HCT116 (cell line): ENCODE results near the gene IFNL2. TPM values are rescaled to one million over a fixed set of nuclear protein-coding genes. Genes with fewer than 3 reads are reported as not detected.

Experiments
- ATAC-seq: fragments of 200-7000 bp; cut with Tn5 transposase; 2 replicates; pipeline ENCODE4 v1.9.1; 2020; ENCODE audit warnings: mild to moderate bottlenecking, moderate library complexity
- BruUV-seq: library from RNA; stranded (reverse); fragments of 400-500 nt; replicated peaks from 2 replicates; lab custom pipeline; 2021; lab: Mats Ljungman, UMichigan
- CTCF ChIA-PET: fragments of 300-600 bp; sonication (Branson Sonifier 250); formaldehyde crosslinking; loops from one replicate; lab custom pipeline; 2021; ENCODE audit warnings: antibody characterized with exemption; lab: Charles Lee
- POLR2A ChIA-PET: fragments of 300-600, 350-600 bp; sonication (Branson Sonifier 250); formaldehyde crosslinking; loops from one replicate; lab custom pipeline; 2021; ENCODE audit warnings: antibody characterized with exemption; lab: Charles Lee
- RAD21 ChIA-PET, 2 experiments: fragments of 300-600 bp; sonication (Branson Sonifier 250); formaldehyde crosslinking; loops; one replicate each; lab custom pipeline; 2023; ENCODE audit warnings: low total read pairs in 2 of 2; ENCODE audit not compliant: uncharacterized antibody in 2 of 2, unreplicated experiment in 2 of 2, low non-redundant PET in 1 of 2; lab: Charles Lee
- DNase-seq: peaks from one replicate; pipeline ENCODE4 v3.0.0-alpha.2; 2010; ENCODE audit warnings: low read depth, low spot score
- H2AFZ ChIP-seq: fragments of 200-600 bp; shearing (Covaris generic), sonication (generic); 2 replicates; pipeline ENCODE4 v1.6.1; 2017; ENCODE audit warnings: low read depth, mixed run types, mixed read lengths, antibody characterized with exemption, low read length; ENCODE audit not compliant: poor library complexity, severe bottlenecking
- H3K27ac ChIP-seq: 2 replicates; pipeline ENCODE4 v1.5.1; 2012; ENCODE audit warnings: low read depth, low read length
- H3K27me3 ChIP-seq: fragments of 200-600 bp; sonication (generic); 2 replicates; pipeline ENCODE4 v1.6.1; 2016; ENCODE audit warnings: mixed run types, low read length, mixed read lengths; ENCODE audit not compliant: insufficient read depth
- H3K36me3 ChIP-seq, 2 experiments: fragments of 200-500 bp in 1 of 2; fragments of 200-600 bp in 1 of 2; sonication (Bioruptor generic) in 1 of 2; sonication (generic) in 1 of 2; 2 replicates each; pipeline versions ENCODE4 v1.5.1 to v1.6.1; 2014 to 2016; ENCODE audit warnings: low read length in 2 of 2, inconsistent platforms in 1 of 2, mixed read lengths in 1 of 2, mixed run types in 1 of 2; ENCODE audit not compliant: insufficient read depth in 2 of 2, control insufficient read depth in 1 of 2
- H3K4me1 ChIP-seq, 2 experiments: fragments of 200-600 bp in 1 of 2; sonication (generic) in 1 of 2; 2 replicates each; pipeline versions ENCODE4 v1.5.1 to v1.6.1; 2012 to 2017; ENCODE audit warnings: low read length in 2 of 2, inconsistent platforms in 1 of 2, mild to moderate bottlenecking in 1 of 2, mixed read lengths in 1 of 2, mixed run types in 1 of 2, moderate library complexity in 1 of 2; ENCODE audit not compliant: insufficient read depth in 2 of 2, control insufficient read depth in 1 of 2
- H3K4me2 ChIP-seq: fragments of 200-600 bp; sonication (generic); 2 replicates; pipeline ENCODE4 v1.6.1; 2017; ENCODE audit warnings: mixed run types, low read length, mixed read lengths
- H3K4me3 ChIP-seq, 2 experiments: fragments of 200-600 bp in 1 of 2; sonication (generic) in 1 of 2; replicated peaks in 1 of 2; 2 replicates each; pipeline ENCODE4 v1.5.1; 2011 to 2016; ENCODE audit warnings: low read length in 2 of 2, control low read depth in 1 of 2, low read depth in 1 of 2, mild to moderate bottlenecking in 1 of 2, mixed read lengths in 1 of 2, mixed run types in 1 of 2
- H3K79me2 ChIP-seq: fragments of 200-600 bp; sonication (generic); 2 replicates; pipeline ENCODE4 v1.6.1; 2017; ENCODE audit warnings: mild to moderate bottlenecking, mixed run types, low read length, moderate library complexity, mixed read lengths; ENCODE audit not compliant: insufficient read depth
- H3K9ac ChIP-seq: fragments of 200-600 bp; sonication (generic); 2 replicates; pipeline ENCODE4 v1.6.1; 2016; ENCODE audit warnings: low read length, mixed read lengths
- H3K9me2 ChIP-seq: fragments of 200-600 bp; sonication (generic), shearing (Covaris generic); 2 replicates; pipeline ENCODE4 v1.6.1; 2017; ENCODE audit warnings: mixed run types, mild to moderate bottlenecking, moderate library complexity; ENCODE audit not compliant: insufficient read depth
- H3K9me3 ChIP-seq, 2 experiments: fragments of 200-500 bp in 1 of 2; fragments of 200-600 bp in 1 of 2; sonication (Bioruptor generic) in 1 of 2; sonication (generic) in 1 of 2; 2 replicates each; pipeline ENCODE4 v1.6.1; 2014 to 2017; ENCODE audit warnings: low read length in 2 of 2, mixed read lengths in 2 of 2, inconsistent platforms in 1 of 2, low read depth in 1 of 2, mild to moderate bottlenecking in 1 of 2, mixed run types in 1 of 2, moderate library complexity in 1 of 2; ENCODE audit not compliant: control insufficient read depth in 1 of 2, insufficient read depth in 1 of 2
- H4K20me1 ChIP-seq: fragments of 200-600 bp; sonication (generic), shearing (Covaris generic); 2 replicates; pipeline ENCODE4 v1.6.1; 2017; ENCODE audit warnings: mixed run types, mild to moderate bottlenecking, moderate library complexity; ENCODE audit not compliant: insufficient read depth
- CBX3 ChIP-seq: IDR thresholded peaks from 2 replicates; pipeline ENCODE4 v1.6.1; 2012; ENCODE audit warnings: low read depth
- CEBPB ChIP-seq: IDR thresholded peaks from 2 replicates; pipeline ENCODE4 v1.6.1; 2012; ENCODE audit warnings: low read depth
- EGR1 ChIP-seq: IDR thresholded peaks from 2 replicates; pipeline ENCODE4 v1.6.1; 2012; ENCODE audit warnings: low read depth
- ELF1 ChIP-seq: IDR thresholded peaks from 2 replicates; pipeline ENCODE4 v1.6.1; 2012; ENCODE audit warnings: low read depth, borderline replicate concordance
- EZH2 ChIP-seq: fragments of 200-600 bp; sonication (generic); IDR thresholded peaks from 2 replicates; pipeline ENCODE4 v1.6.1; 2017; ENCODE audit warnings: antibody characterized with exemption, mixed run types
- FOSL1 ChIP-seq: IDR thresholded peaks from 2 replicates; pipeline ENCODE4 v1.6.1; 2012; ENCODE audit warnings: low read depth
- JUND ChIP-seq: IDR thresholded peaks from 2 replicates; pipeline ENCODE4 v1.6.1; 2012
- TCF7L2 ChIP-seq: IDR thresholded peaks from 2 replicates; pipeline ENCODE4 v1.7.0; 2011; ENCODE audit warnings: borderline replicate concordance, inconsistent platforms; ENCODE audit not compliant: insufficient read depth, insufficient read length; ENCODE audit errors: extremely low read depth
- YY1 ChIP-seq: IDR thresholded peaks from 2 replicates; pipeline ENCODE4 v1.6.1; 2011; ENCODE audit warnings: low read length, low read depth, moderate library complexity, mild to moderate bottlenecking; ENCODE audit not compliant: insufficient replicate concordance; ENCODE audit errors: extremely low read depth
- ZFX ChIP-seq: fragments of 450-650 bp; IDR thresholded peaks from 2 replicates; pipeline ENCODE4 v1.6.1; 2017
- ZNF274 ChIP-seq: fragments of 200-500 bp; sonication (Bioruptor generic); IDR thresholded peaks from 2 replicates; pipeline ENCODE4 v1.6.1; 2014; ENCODE audit warnings: mild to moderate bottlenecking, low read depth, low read length, inconsistent platforms
- intact Hi-C: fragments of 100-400 bp; cut with micrococcal nuclease; formaldehyde crosslinking; loops from 2 replicates; pipeline ENCODE4 v1.10.0; 2022
- total RNA-seq: library from RNA; stranded (reverse); gene quantifications from one replicate; pipeline ENCODE4 v1.2.1, GENCODE V29; 2021; ENCODE audit not compliant: unreplicated experiment
- TF ChIP-seq, protein P1 (sequence below): IDR thresholded peaks from 2 replicates; pipeline ENCODE4 v1.6.1; 2011; ENCODE audit warnings: mild to moderate bottlenecking, low read length, moderate library complexity; ENCODE audit not compliant: insufficient replicate concordance; ENCODE audit errors: extremely low read depth
- TF ChIP-seq, protein P2 (sequence below): IDR thresholded peaks from 2 replicates; pipeline ENCODE4 v1.6.1; 2012
- TF ChIP-seq, protein P3 (sequence below), 3 experiments: fragments of 200-600 bp in 1 of 3; sonication (generic) in 1 of 3; IDR thresholded peaks in 2 of 3; conservative IDR thresholded peaks in 1 of 3; 2 replicates each; pipeline ENCODE4 v1.5.1; 2012 to 2017; ENCODE audit warnings: low read depth in 2 of 3, low read length in 2 of 3, antibody characterized with exemption in 1 of 3, borderline replicate concordance in 1 of 3, control low read depth in 1 of 3, mild to moderate bottlenecking in 1 of 3, mixed read lengths in 1 of 3, mixed run types in 1 of 3, moderate library complexity in 1 of 3; ENCODE audit not compliant: insufficient read depth in 1 of 3

Gene IFNL2
- total RNA-seq, 1 experiment from 2014 or later, result not detected

- Histone ChIP-seq H3K4me2 (no peak overlapping the region), H3K9me3 (no peaks in the 10 kb centered on the region), H3K9me2 (no peaks in the 10 kb centered on the region), H3K36me3 (peaks cover 6 to 10% of the 10 kb centered on the region in 2 experiments), H3K4me3 (no peak overlapping the region), H4K20me1 (no peaks in the 10 kb centered on the region), H3K27me3 (no peaks in the 10 kb centered on the region), H3K4me1 (peaks cover 3 to 13% of the 10 kb centered on the region in 2 experiments; a peak in 3 of 4 replicates), H3K79me2 (peaks cover 28% of the 10 kb centered on the region), H2AFZ (no peak overlapping the region), H3K9ac (no peak overlapping the region), H3K27ac (no peak overlapping the region)
- intact Hi-C loops, result no loop called here
- ATAC-seq, result no peak
- ChIA-PET POLR2A (no interaction called here), CTCF (no interaction called here), RAD21 (no interaction called here)
- no peak for DNase-seq
- TF ChIP-seq TCF7L2 (no peak), ZNF274 (no peak), EZH2 (no peak), ZFX (no peak), FOSL1 (no peak), CEBPB (no peak), YY1 (no peak), EGR1 (no peak), JUND (no peak), CBX3 (no peak), ELF1 (no peak)
- TF ChIP-seq, protein P1, sequence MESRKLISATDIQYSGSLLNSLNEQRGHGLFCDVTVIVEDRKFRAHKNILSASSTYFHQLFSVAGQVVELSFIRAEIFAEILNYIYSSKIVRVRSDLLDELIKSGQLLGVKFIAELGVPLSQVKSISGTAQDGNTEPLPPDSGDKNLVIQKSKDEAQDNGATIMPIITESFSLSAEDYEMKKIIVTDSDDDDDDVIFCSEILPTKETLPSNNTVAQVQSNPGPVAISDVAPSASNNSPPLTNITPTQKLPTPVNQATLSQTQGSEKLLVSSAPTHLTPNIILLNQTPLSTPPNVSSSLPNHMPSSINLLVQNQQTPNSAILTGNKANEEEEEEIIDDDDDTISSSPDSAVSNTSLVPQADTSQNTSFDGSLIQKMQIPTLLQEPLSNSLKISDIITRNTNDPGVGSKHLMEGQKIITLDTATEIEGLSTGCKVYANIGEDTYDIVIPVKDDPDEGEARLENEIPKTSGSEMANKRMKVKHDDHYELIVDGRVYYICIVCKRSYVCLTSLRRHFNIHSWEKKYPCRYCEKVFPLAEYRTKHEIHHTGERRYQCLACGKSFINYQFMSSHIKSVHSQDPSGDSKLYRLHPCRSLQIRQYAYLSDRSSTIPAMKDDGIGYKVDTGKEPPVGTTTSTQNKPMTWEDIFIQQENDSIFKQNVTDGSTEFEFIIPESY, result no peak
- TF ChIP-seq, protein P2, sequence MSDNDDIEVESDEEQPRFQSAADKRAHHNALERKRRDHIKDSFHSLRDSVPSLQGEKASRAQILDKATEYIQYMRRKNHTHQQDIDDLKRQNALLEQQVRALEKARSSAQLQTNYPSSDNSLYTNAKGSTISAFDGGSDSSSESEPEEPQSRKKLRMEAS, result no peak
- TF ChIP-seq, protein P3, sequence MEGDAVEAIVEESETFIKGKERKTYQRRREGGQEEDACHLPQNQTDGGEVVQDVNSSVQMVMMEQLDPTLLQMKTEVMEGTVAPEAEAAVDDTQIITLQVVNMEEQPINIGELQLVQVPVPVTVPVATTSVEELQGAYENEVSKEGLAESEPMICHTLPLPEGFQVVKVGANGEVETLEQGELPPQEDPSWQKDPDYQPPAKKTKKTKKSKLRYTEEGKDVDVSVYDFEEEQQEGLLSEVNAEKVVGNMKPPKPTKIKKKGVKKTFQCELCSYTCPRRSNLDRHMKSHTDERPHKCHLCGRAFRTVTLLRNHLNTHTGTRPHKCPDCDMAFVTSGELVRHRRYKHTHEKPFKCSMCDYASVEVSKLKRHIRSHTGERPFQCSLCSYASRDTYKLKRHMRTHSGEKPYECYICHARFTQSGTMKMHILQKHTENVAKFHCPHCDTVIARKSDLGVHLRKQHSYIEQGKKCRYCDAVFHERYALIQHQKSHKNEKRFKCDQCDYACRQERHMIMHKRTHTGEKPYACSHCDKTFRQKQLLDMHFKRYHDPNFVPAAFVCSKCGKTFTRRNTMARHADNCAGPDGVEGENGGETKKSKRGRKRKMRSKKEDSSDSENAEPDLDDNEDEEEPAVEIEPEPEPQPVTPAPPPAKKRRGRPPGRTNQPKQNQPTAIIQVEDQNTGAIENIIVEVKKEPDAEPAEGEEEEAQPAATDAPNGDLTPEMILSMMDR (IDR thresholded peaks at IDR 0.05 in 2 of 3, conservative IDR thresholded peaks at IDR 0.05 in 1 of 3; ENCODE audit: borderline replicate concordance in 1 of 3, insufficient read depth in 1 of 3, low read depth in 2 of 3, low read length in 2 of 3), result no peak
- BruUV-seq, result no TSS peak
These were observed 48.6 kb downstream of the IFNL2 start for GRCh38 chr19:39316627-39317321.
